ES-I3 (cell line): ENCODE data around the gene ASMT.
"Not testable (repeated sequence)": the region's sequence is repeated elsewhere in the genome, so short reads cannot be mapped to it uniquely, and the experiment has no call there.

Experiments used
- H3K36me3 ChIP-seq: 2 replicates; pipeline ENCODE4 v1.6.1; 2013; ENCODE audit warnings: mild to moderate bottlenecking, low read length, control low read depth, moderate library complexity; ENCODE audit not compliant: insufficient read depth
- H3K4me1 ChIP-seq: 2 replicates; pipeline ENCODE4 v1.6.1; 2013; ENCODE audit warnings: mild to moderate bottlenecking, control low read depth, low read length; ENCODE audit not compliant: insufficient read depth
- H3K9ac ChIP-seq: 2 replicates; pipeline ENCODE4 v1.6.1; 2013; ENCODE audit warnings: low read depth, mild to moderate bottlenecking, low read length, moderate library complexity
- H3K9me3 ChIP-seq: 2 replicates; pipeline ENCODE4 v1.6.1; 2013; ENCODE audit warnings: mild to moderate bottlenecking, low read length, moderate library complexity; ENCODE audit not compliant: control insufficient read depth, insufficient read depth

The ASMT gene

DNA sequence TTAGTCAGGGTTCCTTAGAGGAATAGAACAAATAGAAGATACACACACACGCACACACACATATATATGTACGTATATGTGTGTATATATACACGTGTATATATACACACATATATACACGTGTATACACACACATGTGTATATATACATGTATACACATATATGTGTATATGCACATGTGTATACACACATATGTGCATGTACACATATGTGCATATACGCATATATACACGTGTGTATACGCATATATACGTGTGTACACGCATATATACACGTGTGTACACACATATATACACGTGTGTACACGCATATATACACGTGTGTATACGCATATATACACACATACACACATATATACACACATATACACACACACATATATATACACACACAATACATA is 41.5 kb downstream of the ASMT start:
- H3K4me1 ChIP-seq: peaks cover 10% of the 10 kb centered on the region
- H3K9me3 ChIP-seq: no peaks in the 10 kb centered on the region
- no peaks in the 10 kb centered on the region for H3K36me3 ChIP-seq
- H3K9ac ChIP-seq: no peak overlapping the region

GRCh38 chrX:1657367-1658070 is 42.7 kb downstream of the ASMT start:
- H3K9ac ChIP-seq: 0 out of 2 replicates have a peak overlapping the region, but pooled peaks have one; percentile 9
- peaks cover 10% of the 10 kb centered on the region for H3K4me1 ChIP-seq
- H3K36me3 ChIP-seq: no peaks in the 10 kb centered on the region
- no peaks in the 10 kb centered on the region for H3K9me3 ChIP-seq

DNA sequence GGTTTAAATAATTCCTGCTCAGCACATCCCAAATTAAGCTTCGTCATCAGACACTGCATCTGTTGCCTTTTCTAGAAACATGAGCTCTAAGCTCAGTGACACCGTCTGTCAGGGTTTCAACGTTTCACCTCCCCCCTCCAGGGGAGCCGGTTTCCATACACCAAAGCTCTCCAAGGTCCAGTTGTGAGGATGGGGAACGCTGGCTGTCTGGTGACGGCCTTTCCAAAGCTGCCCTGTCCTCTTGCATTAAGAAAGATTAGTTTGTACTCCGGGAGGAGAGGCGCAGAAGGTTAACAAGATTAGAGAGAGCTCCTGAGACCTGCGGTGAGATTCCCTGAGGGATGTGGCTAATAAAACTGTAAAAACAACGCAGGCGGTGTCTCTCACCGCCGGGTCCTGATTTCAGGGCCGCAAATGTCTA is 43.2 kb downstream of the ASMT start:
- Histone ChIP-seq H3K36me3 (no peaks in the 10 kb centered on the region), H3K9ac (no peak overlapping the region), H3K4me1 (peaks cover 10% of the 10 kb centered on the region), H3K9me3 (no peaks in the 10 kb centered on the region)

DNA sequence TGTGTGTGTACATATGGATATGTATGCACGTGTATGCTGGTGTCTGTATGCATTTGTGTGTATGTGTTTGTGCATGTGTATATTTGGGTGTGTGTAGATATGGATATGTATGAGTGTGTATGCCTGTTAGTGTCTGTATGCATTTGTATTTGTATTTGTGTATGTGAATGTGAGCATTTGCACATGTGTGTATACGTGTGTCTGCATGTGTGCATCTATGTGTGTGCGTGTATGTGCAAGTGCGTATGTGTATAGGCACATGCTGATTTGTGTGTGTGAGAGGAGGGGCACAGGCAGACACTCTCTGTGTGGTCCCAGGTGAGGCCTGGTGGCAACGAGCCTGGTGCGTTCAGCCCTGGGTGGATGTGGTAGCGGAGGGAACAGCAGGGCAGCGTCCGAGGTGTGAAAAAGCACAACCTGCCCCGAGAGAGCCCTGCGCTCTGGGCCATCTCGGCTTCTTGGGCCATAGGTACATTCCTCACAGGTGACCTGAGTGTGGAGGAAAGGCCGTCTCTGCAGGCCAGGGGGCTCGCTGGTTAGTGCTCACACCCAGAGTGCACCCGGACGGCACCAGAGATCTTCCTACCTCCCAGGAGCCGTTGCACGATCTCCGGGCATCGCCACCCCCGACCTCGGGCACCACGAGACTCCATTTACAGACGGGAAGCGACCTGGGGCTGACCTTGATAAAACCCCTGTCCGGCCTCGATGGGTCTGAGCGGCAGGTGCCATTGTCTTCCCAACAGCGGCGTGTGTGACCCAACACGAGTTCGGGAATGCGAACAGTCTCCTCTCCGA is 45.0 kb downstream of the ASMT start:
- Histone ChIP-seq H3K9ac (no peak overlapping the region), H3K9me3 (no peaks in the 10 kb centered on the region), H3K4me1 (peaks cover 10% of the 10 kb centered on the region), H3K36me3 (no peaks in the 10 kb centered on the region)

DNA sequence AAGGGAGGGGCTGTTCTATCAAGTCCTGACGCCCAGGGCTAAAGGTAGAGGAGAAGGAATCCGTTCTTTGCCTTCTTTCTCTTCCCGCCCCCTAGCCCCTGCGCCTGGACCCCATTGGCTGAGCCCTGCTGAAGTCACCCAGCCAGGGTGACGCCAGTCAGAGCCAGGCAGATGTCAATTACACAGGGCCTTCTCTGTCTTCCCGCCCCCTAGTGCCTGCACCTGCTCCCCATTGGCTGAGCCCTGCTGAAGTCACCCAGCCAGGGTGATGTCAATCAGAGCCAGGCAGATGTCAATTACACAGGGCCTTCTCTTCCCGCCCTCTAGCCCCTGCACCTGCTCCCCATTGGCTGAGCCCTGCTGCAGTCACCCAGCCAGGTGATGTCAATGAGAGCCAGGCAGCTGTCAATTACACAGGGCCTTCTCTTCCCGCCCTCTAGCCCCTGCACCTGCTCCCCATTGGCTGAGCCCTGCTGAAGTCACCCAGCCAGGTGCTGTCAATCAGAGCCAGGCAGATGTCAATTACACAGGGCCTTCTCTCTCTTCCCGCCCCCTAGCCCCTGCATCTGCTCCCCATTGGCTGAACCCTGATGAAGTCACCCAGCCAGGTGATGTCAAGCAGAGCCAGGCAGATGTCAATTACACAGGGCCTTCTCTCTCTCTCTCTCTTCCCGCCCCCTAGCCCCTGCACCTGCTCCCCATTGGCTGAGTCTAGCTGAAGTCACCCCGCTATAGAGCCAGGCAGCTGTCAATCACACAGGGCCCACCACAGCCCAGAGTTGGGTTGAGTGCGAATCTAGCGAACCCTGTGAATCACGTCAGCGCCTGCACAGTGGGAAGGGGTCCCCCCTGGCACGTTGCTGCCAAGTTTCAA is 46.4 kb downstream of the ASMT start:
- Histone ChIP-seq H3K36me3 (no peaks in the 10 kb centered on the region), H3K4me1 (peaks cover 10% of the 10 kb centered on the region), H3K9me3 (no peaks in the 10 kb centered on the region), H3K9ac (peak overlapping the region; percentile 57; the same call in 1 of the 2 replicates)

DNA sequence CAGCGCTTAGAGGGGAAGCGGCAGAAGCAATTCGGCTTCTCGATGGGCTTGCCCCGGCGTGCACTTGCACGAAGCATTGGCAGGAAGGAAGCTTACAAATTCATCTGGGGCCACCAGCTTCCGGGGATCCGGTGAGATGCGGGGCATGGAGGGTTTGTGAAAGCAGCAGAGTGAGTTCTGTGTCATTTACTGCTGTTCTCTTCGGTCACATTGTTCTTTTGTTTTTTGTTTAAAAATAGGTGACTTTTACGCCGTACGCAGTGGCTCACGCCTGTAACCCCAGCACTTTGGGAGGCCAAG is 47.0 kb downstream of the ASMT start:
- Histone ChIP-seq H3K9me3 (no peaks in the 10 kb centered on the region), H3K4me1 (peaks cover 10% of the 10 kb centered on the region), H3K9ac (peak overlapping the region; percentile 57; the same call in 1 of the 2 replicates), H3K36me3 (no peaks in the 10 kb centered on the region)

DNA sequence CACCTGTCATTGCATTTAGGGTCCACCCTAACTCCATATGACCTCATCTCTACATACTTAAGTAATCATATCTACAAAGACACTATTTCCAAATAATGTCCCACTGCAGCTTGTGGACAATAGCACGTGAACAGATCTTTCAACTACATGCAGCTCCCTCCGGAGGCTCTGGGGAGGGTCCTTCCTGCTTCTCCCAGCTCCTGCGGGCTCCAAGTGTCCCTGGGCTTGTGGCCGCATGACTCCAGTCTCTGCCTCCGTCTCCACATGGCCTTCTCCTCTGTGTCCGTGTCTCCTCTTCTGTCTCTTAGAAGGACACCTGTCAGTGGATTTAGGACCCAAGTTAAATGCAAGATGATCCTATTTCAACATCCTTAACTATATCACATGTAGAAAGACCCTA is 52.7 kb downstream of the ASMT start:
- H3K9me3 ChIP-seq: no peaks in the 10 kb centered on the region
- no peaks in the 10 kb centered on the region for H3K36me3 ChIP-seq
- no peak overlapping the region for H3K9ac ChIP-seq
- no peaks in the 10 kb centered on the region for H3K4me1 ChIP-seq

DNA sequence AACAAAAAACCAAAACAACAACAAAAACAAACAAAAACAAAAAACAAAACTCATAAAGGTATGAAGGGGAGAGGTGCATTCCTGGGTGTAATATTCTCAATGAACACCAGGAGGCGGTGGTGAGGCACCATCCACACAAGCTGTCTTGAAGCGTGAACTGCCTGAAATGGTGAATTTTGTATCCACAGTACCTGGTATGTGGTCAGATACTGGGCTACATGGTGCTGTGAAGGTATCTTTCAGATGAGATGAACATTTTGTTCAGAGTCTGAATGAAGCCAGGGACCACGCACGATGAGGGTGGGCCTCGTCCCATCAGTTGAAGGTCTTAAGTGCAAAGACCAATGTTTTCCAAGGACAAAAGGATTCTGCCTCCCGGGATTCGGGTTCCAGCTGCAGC is 58.5 kb downstream of the ASMT start:
- Histone ChIP-seq H3K9me3 (no peaks in the 10 kb centered on the region), H3K36me3 (no peaks in the 10 kb centered on the region), H3K9ac (no peak overlapping the region), H3K4me1 (no peaks in the 10 kb centered on the region)

DNA sequence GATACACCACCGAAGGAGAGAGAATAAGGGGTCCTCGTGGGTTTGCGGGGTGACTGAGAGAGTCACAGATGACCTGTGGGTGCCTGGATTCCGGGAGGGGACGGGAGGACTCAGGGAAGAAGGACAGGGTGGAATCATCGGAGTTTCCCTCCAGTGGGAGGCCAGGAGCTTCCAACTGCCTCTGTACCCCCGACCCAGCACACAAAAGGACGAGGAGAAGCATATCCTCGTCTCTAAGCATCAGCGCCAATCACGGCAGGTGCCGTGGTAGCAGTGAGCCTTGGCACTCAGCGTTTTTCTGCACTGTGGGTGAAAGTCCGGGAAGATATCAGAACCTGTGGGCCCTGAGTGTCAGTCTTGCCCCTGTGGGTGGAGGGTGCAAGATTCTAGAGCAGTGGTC is 62.0 kb downstream of the ASMT start:
- no peak overlapping the region for H3K9ac ChIP-seq
- peaks cover 4% of the 10 kb centered on the region; the same call in 1 of the 2 replicates for H3K4me1 ChIP-seq
- H3K36me3 ChIP-seq: no peaks in the 10 kb centered on the region
- H3K9me3 ChIP-seq: no peaks in the 10 kb centered on the region

DNA sequence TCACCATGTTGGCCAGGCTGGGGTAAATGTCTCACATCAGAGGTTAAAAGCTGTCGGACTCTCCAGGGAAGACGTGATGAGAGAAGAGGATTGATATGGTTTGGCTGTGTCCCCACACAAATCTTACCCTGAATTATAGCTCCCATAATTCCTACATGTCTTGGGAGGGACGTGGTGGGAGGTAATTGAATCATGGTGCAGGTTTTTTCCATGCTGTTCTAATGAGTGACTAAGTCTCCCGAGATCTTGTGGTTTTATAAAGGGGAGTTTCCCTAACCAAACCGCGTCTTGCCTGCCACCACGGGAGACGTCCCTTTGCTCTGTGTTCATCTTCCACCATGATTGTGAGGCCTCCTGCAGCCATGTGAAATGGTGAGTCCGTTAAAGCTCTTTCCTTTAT is 64.4 kb downstream of the ASMT start:
- Histone ChIP-seq H3K36me3 (no peaks in the 10 kb centered on the region), H3K9me3 (no peaks in the 10 kb centered on the region), H3K4me1 (peaks cover 4% of the 10 kb centered on the region; the same call in 1 of the 2 replicates), H3K9ac (no peak overlapping the region)

GRCh38 chrX:1681439-1681838 is 66.6 kb downstream of the ASMT start:
- peaks cover 4% of the 10 kb centered on the region; the same call in 1 of the 2 replicates for H3K4me1 ChIP-seq
- no peak overlapping the region for H3K9ac ChIP-seq
- no peaks in the 10 kb centered on the region for H3K36me3 ChIP-seq
- no peaks in the 10 kb centered on the region for H3K9me3 ChIP-seq

DNA sequence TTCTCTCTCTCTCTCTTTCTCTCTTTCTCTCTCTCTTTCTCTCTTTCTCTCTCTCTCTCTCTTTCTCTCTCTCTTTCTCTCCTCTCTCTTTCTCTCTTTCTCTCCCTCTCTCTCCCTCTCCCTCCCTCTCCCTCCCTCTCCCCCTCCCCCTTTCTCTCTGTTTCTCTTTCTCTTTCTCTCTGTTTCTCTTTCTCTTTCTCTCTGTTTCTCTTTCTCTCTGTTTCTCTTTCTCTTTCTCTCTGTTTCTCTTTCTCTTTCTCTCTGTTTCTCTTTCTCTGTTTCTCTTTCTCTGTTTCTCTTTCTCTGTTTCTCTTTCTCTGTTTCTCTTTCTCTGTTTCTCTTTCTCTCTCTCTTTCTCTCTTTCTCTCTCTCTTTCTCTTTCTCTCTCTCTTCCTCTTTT is 67.0 kb downstream of the ASMT start:
- not testable (repeated sequence) for H3K4me1 ChIP-seq, H3K9ac ChIP-seq, H3K36me3 ChIP-seq, H3K9me3 ChIP-seq

GRCh38 chrX:1682501-1682900 is 67.6 kb downstream of the ASMT start:
- not testable (repeated sequence) for H3K9ac ChIP-seq, H3K36me3 ChIP-seq

DNA sequence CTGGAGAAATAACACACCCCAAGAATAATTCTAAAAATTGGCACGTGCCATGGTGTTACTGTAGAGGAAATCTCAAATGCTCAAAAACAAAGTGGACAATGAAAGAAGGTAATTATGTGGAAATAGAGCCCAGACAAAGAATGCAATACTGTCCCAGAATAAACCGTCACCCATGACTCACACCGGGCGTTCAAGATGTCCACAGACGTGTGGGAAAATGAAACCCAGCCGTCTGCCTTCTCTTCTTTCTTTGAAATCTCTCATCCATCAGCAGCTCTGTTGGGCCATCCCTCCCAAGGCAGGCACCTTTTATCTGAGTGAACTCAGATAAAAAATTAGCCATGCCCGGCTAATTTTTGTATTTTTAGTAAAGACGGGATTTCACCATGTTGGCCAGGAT is 70.0 kb downstream of the ASMT start:
- not testable (repeated sequence) for H3K9ac ChIP-seq, H3K36me3 ChIP-seq, H3K4me1 ChIP-seq, H3K9me3 ChIP-seq

More at GRCh38 chrX:1682501-1682900, 67.6 kb downstream of the ASMT start:
- H3K9me3 ChIP-seq, H3K4me1 ChIP-seq: not testable (repeated sequence)
